Activated CD4-positive, alpha-beta T cell treated with anti-CD3 and anti-CD28 coated beads for 48 hours (primary cell): Measurements from ENCODE around the gene PKD2L2.
"Not testable (repeated sequence)": the region's sequence is repeated elsewhere in the genome, so short reads cannot be mapped to it uniquely, and the experiment has no call there.

Experiments used
- DNase-seq: peaks from one replicate; pipeline ENCODE4 v3.0.0-alpha.2; 2020

Gene PKD2L2

DNA sequence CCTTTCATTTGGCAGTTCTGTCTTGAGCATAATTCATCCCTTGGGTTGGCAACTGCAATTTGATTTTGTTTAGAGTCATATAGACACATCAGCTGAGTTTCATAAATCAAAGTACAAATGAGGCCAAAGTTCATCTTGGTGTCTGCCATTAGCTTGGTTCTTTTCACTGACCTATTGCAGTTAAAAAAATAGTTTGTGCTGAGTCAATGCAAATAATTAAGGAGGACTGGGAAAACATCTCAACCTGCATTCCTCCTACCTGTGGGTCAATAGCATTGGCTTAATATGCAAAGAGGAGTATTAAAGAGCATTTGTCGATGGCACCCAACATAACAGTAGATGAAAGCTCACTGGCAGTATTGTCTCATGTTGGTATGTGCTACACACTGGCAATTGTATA lies 1.6 kb downstream of the PKD2L2 start:
- no peak for DNase-seq

DNA sequence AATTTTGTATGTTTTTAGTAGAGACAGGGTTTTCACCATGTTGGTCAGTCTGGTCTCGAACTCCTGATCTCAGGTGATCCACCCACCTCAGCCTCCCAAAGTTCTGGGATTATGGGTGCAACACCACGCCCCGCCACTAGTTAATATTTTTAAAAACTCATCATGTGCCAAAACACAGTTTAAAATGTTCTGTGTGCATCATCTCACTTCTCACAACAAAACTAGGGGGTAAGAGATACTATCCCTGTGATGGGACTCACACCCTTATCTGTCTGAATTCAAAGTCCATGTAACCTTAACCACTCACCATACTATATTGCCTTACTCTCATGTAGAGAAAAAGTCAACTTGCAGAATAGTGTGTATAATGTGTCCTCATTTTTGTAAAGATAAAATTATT lies 2.6 kb downstream of the PKD2L2 start:
- DNase-seq: peak; percentile 38

DNA sequence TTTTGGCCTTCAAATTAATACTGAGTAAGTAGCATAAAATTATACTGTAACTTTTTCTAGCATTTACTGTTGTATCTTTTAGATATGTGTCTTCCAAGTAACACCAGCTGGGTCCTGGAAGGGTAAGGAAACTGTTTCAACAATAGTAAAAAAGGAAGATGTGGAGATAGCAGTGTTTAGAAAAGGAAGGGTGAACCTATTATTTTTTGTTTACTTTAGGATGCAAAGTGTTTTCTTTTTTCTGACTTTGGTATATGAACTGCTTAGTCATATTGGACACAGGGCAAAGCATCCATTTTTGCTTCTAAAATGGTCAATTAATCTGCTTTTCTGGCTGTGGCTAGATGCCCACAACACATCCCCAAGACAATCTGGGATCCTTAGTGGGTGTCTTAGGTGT lies 5.3 kb downstream of the PKD2L2 start:
- no peak for DNase-seq

DNA sequence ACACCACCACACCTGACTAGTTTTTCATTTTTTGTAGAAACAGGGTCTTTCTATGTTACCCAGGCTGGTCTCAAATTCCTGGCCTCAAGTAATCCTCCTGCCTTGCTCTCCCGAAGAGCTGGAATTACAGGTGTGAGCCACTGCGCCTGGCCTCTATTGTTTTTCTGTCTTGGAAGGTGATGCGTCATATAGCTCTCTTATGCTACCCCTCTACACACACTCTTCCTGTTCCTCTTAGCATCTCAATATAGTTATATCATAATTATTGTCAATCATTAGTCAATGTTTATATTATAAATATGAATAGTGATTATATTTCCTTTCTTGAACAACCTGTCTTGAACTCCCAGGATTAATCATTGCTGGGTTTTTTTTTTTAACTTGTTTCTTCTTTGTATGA lies 7.3 kb downstream of the PKD2L2 start:
- no peak for DNase-seq

DNA sequence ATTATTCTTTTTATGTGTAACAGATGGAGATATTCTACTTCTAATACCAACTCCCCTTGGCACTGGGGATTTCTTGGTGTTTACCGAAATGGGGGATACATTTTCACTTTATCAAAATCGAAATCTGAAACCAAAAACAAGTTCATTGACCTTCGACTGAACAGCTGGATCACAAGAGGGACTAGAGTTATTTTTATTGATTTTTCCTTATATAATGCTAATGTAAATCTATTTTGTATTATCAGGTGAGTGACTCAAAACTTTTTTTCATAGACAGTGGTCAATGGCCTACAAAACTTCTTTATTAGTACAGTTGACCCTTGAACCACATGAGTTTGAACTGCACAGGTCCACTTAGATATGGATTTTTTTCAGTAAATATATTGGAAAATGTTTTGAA lies 10.2 kb downstream of the PKD2L2 start:
- DNase-seq: no peak

DNA sequence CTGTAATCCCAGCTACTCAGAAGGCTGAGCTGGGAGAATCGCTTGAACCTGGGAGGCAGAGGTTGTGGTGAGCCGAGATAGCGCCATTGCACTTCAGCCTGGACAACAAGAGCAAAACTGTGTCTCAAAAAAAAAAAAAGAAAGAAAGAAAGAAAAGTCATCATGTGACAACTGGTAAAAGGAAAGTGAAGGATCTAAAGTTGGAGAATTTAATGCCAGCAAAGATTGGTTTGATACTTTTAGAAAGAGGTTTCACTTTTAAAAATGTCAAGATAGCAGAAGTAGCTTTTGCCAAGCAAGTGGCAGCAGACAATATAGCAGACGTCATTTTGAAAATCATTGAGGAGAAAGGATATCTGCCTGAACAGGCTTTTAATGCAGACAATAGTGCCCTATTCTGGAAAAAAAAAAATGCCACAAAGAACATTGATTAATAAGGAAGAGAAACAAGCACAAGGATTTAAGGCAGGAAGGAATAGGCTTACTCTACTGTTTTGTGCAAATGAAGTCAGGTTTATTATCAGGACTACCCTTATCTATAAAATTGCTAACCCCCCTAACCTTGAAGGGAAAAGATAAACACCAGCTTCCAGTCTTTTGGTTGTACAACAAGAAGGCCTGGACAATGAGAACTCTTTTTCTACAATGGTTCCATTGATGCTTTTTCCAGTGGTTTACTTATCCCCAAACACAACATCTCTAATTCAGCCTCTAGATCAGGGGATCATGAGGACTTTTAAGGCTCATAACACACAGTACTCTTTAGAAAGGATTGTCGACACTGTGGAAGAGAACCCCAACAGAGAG lies 12.0 kb downstream of the PKD2L2 start:
- no peak for DNase-seq

DNA sequence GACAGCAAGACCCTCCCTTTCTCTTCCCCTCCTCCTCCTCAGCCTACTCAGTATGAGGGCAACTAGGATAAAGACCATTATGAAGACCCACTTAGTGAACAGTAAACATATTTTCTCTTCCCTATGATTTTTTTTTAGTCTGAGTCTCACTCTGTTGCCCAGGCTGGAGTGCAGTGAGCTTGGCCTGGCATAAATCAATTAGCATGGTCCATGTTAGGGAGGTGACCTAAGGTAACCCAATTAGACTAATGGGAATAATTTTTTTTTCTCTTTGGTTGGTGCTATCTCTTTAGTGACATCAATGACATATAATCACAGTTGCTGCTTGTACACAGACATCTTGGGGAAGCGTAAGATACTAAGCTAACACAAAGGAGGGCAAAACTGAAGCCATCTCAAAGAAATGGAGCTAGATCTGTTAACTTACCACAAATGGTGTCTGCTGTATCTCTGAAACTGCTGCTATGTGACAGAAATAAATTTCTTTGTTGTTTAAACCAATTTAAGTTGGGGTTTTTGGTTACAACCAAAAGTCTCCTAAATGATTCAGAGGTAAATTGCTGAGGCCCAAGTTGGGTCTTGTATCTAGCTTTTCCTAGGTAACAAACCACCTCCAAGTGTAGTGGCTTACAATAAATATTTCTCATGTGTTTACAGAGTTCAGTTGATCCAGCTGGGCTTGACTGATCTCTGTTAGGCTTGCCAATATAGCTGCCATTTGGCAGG lies 13.3 kb downstream of the PKD2L2 start:
- DNase-seq: no peak

DNA sequence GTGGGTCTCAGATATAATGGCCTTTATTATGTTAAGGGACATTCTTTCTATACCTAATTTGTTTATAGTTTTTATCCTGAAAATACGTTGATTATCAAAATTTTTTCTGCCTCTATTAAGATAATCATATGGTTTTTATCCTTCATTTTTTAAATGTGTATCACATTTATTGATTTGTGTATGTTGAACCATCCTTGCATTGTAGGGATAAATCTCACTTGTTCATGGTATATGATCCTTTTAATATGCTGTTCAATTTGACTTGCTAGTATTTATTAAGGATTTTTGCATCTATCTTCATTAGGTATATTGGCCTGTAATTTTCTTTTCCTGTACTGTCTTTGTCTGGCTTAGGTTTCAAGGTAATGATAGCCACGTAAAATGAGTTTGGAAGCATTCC lies 25.5 kb downstream of the PKD2L2 start:
- DNase-seq: no peak

DNA sequence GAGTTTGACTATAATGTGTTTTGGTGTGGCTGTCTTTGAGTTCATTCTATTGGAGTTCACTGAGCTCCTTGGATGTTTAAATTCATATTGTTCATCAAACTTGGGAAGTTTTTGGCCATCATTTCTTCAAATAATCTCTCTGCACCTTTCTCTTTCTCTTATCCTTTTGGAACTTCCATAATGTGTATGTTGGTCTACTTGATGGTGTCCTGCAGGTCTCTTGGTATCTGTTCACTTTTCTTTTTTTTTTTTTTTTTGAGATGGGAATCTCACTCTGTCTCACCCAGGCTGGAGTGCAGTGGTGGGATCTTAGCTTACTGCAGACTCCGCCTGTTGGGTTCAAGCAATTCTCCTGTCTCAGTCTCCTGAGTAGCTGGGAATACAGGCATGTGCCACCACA lies 27.7 kb downstream of the PKD2L2 start:
- DNase-seq: no peak

DNA sequence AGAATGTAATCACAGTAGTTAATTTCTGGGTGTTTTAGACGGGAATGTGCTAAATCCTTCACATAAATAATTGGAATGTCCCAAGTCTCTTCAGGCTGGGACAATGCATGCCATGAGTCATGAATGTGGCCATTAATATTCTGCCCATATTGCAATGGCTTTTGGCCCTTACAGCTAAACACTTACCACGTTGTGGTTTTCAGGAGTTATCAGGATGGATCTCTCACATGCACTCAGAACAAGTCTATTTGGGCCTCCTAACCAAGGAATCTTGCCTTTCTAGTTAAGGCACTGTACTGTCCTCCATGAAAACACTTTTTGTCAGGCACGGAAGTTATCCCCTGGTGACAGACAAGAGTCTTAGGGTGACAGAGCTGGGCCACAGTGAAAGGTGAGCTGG lies 32.7 kb downstream of the PKD2L2 start:
- DNase-seq: no peak

DNA sequence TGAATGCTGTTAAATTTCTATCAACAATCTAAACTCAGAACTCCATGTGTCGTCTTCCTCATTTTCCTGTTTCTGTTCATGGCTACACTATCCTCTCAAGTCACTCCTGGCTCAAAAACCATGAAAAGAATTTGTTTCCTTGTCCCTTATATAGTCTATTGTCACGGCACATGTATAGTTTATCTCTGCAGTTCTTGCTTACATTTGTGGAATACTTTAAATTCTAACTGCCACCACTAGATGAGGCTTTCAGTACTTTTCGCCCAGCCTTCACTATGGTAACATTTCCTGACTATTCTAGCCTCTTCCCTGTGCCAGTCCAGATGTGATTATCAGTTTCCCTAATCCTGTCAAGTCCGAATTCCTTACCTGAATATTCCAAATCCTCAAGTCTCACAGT lies 34.6 kb downstream of the PKD2L2 start:
- no peak for DNase-seq

DNA sequence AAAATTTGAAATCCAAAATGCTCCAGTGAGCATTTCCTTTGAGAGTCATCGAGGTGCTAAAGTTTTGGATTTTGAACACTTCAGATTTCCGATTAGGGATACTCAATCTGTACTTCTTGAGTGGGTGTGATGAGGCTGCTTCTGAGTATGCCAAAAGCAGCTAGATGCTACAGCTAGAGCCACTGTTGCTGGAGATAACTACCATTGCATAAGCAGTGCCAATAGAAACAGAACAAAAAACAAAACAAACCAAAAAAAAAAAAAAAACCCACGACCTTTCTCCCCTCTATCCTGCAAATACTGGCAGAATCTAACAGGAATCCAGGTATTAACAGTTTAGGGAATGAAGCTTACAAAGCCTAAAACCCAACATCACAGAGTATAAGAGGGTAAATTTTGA lies 43.5 kb downstream of the PKD2L2 start:
- DNase-seq: no peak

DNA sequence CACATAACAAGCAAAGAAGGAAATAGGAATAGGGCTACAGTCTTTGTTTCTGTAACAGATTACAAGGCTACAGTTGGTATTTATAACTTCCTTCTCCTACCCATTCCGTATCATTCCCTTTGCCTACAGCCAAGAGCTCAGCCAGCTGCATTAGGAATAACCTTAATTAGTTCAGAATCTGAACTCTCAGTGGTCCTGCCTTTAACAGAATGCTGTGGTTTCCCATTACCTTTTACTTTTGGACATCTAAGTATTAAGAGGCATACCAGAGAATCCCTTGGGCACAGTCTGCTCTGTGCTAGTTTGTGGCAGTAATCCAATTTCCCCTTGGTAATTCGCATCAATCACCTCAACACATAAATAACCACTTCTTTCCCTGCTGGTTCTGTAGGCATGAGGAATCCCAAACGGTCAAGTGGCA lies 44.2 kb downstream of the PKD2L2 start:
- DNase-seq: no peak

DNA sequence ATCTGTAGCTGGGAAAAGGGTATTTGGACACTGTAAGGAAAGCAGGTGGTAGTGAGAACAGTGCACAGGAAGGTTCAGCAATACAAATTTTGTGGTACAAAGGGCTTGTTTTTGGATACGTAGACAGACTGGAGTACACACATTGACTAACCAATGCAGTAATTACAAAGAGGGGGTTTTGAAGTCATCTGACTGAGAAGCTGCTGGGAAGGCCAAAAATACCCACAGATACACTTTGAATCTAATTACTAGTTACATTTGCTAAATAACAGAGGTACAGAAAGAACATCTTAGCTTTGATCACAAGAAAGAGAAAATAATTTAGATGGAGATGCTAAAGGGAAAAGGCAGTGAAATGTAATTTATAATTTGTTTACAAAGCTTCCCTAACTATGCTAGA lies 45.9 kb downstream of the PKD2L2 start:
- no peak for DNase-seq

DNA sequence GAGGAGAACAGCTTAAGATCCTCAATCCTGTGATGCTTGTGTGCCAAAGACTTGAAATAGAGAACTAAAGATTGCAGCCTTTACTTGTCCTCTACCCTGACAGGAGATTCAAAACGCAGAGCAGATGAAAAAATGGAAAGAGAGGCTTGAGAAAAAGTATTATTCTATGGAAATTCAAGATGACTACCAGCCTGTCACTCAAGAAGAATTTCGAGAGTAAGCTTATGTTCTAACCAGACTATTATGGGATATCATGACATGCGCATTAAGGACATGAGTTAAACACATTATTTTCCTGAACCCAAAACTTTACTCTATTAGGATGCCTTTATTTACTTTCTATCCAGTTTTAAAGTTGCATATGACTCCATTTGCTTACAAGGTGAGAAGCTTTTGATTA lies 46.4 kb downstream of the PKD2L2 start:
- DNase-seq: no peak

DNA sequence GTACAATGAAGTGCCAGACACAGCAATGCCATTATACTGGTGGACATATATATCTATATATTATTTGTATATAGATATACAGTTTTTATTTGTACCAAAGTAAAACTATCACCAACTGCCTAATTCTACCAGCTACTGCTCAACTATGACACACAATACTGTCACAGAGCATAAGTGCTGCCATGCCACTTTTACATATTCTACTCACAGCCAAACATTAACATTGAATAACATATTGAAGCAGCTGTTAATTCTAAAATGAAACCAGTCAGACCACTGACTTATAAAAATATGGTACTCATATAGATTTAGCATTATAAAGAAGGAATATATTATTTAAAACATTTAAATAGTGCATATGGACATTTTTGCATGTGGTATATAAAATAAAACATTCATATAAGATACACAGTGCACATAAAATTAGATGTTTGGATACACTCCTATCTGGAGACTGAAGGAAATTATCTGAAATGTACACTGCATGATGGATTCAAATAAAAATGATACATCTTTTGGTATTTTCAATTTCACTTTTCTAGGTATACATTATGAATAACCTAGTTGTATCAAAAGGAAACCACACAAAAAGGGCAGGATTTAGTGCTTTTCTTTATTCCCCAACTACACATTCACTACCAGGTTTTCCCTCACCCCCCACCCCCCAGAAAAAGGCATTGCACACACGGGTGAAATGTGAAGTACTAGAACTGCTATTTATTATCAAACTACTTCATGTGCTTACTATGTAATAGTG lies 48.9 kb downstream of the PKD2L2 start:
- DNase-seq: peak; percentile 23

DNA sequence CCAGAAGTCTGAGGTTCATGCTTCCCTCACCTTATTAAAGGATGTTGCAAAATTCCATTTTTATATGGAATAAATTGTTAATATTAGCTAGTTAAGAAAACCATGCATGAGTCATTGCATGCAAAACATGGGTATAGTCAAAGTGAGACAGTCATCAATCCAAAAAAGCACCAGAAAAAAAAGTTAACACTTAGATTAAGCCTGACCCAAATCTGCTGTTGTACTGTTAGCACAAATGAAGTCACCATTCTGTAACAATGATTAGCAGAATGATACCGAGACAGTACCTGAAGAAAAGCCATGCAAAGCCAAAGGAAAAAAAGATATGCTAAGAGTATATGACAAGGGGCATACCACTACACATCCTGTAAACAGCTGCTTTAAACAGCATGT lies 49.5 kb downstream of the PKD2L2 start:
- no peak for DNase-seq

DNA sequence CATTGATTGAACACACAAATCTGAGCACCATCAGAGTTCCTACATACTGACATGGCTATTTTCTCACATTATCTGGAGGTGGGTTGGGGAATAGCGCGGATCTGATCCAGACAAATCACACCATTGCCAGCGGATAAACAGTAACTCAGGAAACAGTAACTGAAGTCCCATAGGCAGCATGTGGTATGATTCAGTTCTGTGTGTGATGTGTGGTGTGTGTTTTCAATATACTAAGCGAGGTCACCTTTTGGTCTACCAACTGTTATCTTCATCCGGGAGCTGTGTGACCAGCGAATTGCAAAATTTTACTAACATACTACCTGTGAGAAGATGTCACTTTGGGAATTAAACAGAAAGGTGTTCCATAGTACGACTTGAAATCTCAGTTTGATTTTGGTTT lies 50.1 kb downstream of the PKD2L2 start:
- no peak for DNase-seq

DNA sequence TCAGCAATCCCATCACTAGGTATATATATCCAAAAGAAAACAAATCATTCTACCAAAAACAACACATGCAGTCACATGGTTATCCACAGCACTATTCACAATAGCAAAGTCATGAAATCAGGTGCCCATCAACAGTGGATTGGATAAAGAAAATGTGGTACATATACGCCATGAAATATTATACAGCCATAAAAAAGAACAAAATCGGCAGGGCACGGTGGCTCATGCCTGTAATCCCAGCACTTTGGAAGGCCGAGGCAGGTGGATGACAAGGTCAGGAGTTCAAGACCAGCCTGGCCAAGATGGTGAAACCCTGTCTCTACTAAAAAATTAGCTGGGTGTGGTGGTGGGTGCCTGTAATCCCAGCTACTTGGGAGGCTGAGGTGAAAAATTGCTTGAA lies 55.0 kb downstream of the PKD2L2 start:
- DNase-seq: not testable (repeated sequence)

DNA sequence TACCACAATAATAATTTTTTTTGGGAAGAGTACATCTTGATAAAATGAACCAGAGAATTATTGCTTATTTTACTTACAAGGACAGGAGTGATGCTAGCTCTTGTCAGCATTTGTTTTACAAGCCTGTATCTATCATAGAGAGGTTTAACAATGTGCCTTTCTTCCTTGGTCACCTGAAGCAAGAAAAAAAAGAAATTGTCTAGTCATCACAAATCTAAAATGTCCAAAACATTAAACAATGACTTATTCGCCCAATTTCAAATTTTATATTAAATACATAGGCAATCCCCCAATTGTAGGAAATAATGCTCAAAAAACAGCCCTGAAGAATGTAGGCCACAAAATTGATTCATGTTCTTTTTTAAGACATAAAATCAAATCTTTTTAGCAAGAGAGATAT lies 56.6 kb downstream of the PKD2L2 start:
- no peak for DNase-seq

DNA sequence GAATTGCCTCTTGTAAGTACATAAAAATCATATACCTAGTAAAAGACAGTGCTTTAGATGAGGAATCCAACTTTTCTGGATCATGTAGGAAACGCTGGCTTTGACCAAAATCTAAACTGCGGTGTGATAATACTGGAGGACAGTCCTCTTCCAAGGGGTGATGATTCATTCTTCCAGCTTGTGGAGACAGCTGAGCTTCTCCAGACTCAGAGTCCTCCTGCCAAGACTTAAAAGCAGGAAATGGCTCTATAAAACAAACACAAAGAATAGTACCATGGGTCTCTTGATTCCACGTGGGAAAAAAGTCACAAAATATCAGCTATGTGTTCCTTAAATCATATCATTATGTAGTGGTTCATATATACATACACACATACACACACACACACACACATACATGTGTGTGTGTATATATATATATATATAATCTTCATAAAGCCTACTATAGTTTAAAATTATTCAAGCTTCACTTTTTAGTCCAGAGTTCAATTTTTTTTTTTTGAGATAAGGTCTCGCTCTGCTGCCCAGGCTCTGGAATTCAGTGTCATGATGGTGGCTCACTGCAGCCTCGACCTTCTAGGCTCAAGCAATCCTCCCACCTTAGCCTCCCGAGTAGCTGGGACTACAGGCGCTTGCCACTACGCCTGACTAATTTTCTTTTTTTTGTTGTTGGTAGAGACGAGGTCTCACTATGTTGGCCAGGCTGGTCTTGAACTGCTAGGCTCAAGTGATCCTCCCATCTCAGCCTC lies 65.0 kb downstream of the PKD2L2 start:
- DNase-seq: no peak

DNA sequence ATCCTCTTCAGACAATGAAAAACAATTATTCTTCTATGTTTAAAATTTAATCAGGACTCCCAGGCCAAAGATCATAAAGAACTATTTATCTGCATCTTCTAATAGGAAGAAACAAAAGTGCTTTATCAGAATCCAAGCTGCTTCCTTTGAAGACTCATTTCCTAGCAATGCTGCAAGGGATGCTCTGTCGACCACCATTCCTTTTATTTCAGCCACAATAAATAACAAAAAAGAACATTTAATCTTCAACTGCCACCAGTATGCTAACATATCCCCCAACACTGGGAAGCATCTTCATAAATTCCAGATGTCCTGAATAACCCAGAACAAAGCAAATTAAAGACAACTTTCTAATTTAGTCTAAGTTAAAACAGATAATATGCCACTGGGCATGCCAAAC lies 68.7 kb downstream of the PKD2L2 start:
- DNase-seq: no peak

DNA sequence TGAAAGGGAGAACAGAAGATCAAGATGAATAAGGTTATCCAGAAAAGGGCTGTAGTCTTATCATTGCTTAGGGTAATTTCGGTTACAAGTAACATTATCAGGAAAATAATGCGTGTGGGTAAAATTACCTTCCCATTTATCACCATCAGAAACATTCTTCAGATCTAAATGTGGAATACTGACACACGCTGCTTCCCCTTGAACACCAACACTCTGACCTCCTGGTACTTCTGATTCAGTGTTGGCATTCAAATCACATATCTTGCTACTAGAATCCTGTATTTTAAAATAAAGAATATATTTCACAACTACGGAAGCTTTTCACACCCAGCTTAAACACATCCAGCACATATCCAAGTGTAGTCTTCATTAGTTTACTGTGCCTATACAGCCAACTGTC lies 70.2 kb downstream of the PKD2L2 start:
- no peak for DNase-seq
